RWPE1 (cell line): ENCODE results near the gene TXNDC17.
"Not testable (repeated sequence)": the region's sequence is repeated elsewhere in the genome, so short reads cannot be mapped to it uniquely, and the experiment has no call there.

Source experiments
- CTCF ChIA-PET: fragments of 350-600 bp; sonication (Branson Sonifier 250); formaldehyde crosslinking; extraction: SDS; loops from one replicate; lab custom pipeline; 2021; lab: Yijun Ruan, JAX
- POLR2A ChIA-PET: fragments of 400-600 bp; formaldehyde crosslinking; extraction: SDS; loops from one replicate; lab custom pipeline; 2020; ENCODE audit warnings: antibody characterized with exemption; ENCODE audit not compliant: low non-redundant PET; lab: Yijun Ruan, JAX
- DNase-seq: peaks from one replicate; pipeline ENCODE4 v3.0.0; 2012; ENCODE audit warnings: low spot score
- H3K27ac ChIP-seq: fragments of 450-650 bp; 2 replicates; pipeline ENCODE4 v1.5.1; 2017
- TF ChIP-seq, protein P1 (sequence below): fragments of 450-650 bp; conservative IDR thresholded peaks from 2 replicates; pipeline ENCODE4 v1.5.1; 2017; ENCODE audit warnings: low read depth, mild to moderate bottlenecking

TXNDC17 gene

GRCh38 chr17:6651354-6651918, 10.6 kb downstream of the TXNDC17 start, which contains the start of the genes C17orf100 and MED31:
Gene C17orf100, plus strand, starts transcription at chr17:6651762. Its CDS starts 152 bp downstream, at chr17:6651914.
Gene MED31, minus strand, starts transcription at chr17:6651605. Its CDS starts 77 bp downstream, at chr17:6651528.
- ChIA-PET CTCF (interaction anchor here (0.6 kb wide), 1 partner anchor 372 kb away, joined by 4 read pairs; no protein-coding TSS in a partner anchor), POLR2A (interaction anchor here (0.7 kb wide), 1 partner anchor 31 kb away, joined by 5 read pairs; no protein-coding TSS in a partner anchor)
- H3K27ac ChIP-seq = peak within 1 kb of the TSS; percentile 87
- DNase-seq = peak; percentile 96
- TF ChIP-seq, protein P1, sequence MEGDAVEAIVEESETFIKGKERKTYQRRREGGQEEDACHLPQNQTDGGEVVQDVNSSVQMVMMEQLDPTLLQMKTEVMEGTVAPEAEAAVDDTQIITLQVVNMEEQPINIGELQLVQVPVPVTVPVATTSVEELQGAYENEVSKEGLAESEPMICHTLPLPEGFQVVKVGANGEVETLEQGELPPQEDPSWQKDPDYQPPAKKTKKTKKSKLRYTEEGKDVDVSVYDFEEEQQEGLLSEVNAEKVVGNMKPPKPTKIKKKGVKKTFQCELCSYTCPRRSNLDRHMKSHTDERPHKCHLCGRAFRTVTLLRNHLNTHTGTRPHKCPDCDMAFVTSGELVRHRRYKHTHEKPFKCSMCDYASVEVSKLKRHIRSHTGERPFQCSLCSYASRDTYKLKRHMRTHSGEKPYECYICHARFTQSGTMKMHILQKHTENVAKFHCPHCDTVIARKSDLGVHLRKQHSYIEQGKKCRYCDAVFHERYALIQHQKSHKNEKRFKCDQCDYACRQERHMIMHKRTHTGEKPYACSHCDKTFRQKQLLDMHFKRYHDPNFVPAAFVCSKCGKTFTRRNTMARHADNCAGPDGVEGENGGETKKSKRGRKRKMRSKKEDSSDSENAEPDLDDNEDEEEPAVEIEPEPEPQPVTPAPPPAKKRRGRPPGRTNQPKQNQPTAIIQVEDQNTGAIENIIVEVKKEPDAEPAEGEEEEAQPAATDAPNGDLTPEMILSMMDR = no peak

DNA sequence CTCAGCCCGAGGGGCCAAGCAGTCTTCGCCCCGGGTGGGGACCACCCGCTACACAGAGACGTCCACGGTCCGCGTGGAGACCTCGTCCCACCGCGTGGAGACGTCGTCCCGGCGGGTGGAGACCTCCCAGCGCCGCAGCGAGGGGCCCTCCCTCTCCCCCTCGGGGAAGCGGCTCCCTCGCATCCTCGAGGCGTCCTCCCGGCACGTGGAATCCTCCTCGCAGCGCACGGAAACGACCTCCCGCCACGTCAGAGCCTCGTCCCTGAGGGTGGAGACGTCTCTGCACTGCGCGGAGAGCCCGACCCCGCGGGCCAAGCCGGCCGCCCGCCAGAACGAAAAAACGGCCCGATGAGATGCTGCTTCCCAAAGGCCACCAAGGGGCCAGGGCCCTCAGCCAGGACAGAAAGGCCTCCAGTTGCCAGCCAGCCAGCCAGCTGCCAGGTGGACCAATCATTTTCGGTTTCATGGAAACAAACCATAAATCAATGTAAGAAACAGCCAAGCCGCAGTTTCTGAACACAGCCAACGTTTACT, 11.1 kb downstream of the TXNDC17 start:
- CTCF ChIA-PET = no interaction called here
- TF ChIP-seq, protein P1 = no peak
- no peak for DNase-seq
- POLR2A ChIA-PET = no interaction called here
- peak overlapping the region; percentile 87 for H3K27ac ChIP-seq

GRCh38 chr17:6654841-6655731, 14.2 kb downstream of the TXNDC17 start:
- DNase-seq = peak; percentile 74
- POLR2A ChIA-PET = no interaction called here
- CTCF ChIA-PET = no interaction called here
- H3K27ac ChIP-seq = peak overlapping the region; percentile 95
- TF ChIP-seq, protein P1 = peak; percentile 44

- DNase-seq, POLR2A ChIA-PET, CTCF ChIA-PET: not testable (repeated sequence)
- peak overlapping the region; percentile 95 for H3K27ac ChIP-seq
These were observed 15.0 kb downstream of the TXNDC17 start for GRCh38 chr17:6655732-6656361.

DNA sequence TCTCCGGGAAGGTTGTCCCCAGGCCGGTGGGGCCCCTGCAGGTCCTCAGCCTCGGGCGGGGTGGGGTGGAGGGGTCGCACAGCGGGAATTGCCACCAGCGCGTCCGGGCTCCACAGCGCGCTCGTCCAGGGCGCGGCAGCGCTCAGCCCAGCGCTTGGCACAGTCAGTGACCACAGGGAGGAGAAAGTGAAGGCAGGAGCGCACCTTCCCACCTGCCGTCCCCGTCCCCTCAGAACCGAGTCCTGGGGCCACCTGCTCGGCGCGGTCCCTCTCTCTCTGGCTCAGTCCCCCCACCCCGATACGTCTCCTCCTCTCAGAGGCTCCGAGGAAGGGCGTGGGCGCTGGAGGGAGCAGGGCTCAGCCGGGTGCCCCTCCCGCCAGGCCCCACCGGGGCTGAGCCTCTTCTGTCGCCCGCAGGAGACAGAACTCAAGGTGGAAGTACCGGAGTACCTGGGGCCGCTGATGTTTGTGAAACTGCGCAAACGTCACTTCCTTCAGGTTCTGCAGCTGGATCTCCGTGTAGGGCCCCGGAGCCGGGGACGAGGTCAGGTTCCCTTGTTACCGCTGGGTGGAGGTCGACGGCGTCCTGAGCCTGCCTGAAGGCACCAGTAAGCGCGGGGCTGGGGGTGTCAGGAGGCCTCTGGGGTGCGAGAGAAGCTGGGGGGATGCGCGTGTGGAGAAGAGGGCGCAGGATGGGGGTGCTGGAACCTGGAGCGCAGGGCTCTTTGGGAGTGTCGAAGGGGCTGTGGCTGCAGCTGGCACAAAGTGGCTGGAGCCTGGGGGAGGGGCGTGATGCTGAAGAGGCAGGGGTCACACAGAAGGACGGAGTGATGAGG, 16.2 kb downstream of the TXNDC17 start:
- H3K27ac ChIP-seq, DNase-seq, POLR2A ChIA-PET: not testable (repeated sequence)
- CTCF ChIA-PET = interaction anchor here (1.2 kb wide), 1 partner anchor 10 kb away, joined by 8 read pairs; no protein-coding TSS in a partner anchor

- no peak overlapping the region for H3K27ac ChIP-seq
- ChIA-PET CTCF (interaction anchor here (1.2 kb wide), 1 partner anchor 9 kb away, joined by 8 read pairs; no protein-coding TSS in a partner anchor), POLR2A (no interaction called here)
- DNase-seq = no peak
- TF ChIP-seq, protein P1 = no peak
These were observed 16.9 kb downstream of the TXNDC17 start for GRCh38 chr17:6657633-6658287.

GRCh38 chr17:6658411-6658810, 17.6 kb downstream of the TXNDC17 start:
- CTCF ChIA-PET, DNase-seq, H3K27ac ChIP-seq, POLR2A ChIA-PET: not testable (repeated sequence)
